ENCODE data around the gene GP2.

GP2 gene

GRCh38 chr16:20265019-20265418, 62.3 kb downstream of the GP2 start:
- intact Hi-C loops (cut with micrococcal nuclease): no loop called here
- no peaks in the 10 kb centered on the region for H3K9me3 Mint-ChIP-seq
- no peaks in the 10 kb centered on the region for H3K36me3 Mint-ChIP-seq (ENCODE audit: low read depth)
- peaks cover 3% of the 10 kb centered on the region for H3K27me3 Mint-ChIP-seq
- no peak overlapping the region for H3K4me3 Mint-ChIP-seq
- peaks cover under 1% of the 10 kb centered on the region for H3K4me1 Mint-ChIP-seq (ENCODE audit: low read depth)
- H3K27ac Mint-ChIP-seq: no peak overlapping the region

DNA sequence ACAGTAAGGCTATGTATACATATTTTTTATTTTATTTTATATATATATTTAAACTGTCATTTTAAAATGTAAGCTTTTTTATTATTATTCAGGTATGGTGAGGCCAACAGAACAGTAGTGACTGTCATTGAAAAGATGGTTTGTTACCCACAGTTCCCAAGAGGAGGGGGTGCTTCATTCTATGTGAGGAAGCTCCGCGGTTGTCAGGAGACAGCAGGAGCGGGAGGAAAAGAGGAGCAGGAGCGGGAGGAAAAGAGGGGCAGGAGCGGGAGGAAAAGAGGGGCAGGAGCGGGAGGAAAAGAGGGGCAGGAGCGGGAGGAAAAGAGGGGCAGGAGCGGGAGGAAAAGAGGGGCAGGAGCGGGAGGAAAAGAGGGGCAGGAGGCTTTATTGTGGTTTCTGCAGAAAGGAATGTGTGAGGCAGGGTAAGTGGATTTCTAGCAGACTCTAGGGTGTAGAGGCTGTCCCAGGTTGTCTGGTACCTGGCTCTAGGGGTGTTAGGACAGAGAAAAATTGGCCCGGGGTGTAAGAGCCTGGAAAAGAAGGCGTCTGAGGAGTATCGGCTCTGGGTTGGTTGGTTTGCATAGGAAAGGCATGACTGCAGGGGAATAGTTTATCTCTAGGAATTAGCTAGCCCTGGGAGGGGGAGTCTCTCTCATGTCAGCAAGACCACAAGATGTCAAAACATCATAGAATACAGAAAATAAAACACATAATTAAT, 64.0 kb downstream of the GP2 start:
- no peaks in the 10 kb centered on the region for H3K36me3 Mint-ChIP-seq (ENCODE audit: low read depth)
- H3K9me3 Mint-ChIP-seq: no peaks in the 10 kb centered on the region
- no peak overlapping the region for H3K27ac Mint-ChIP-seq
- H3K4me3 Mint-ChIP-seq: no peak overlapping the region
- intact Hi-C loops (cut with micrococcal nuclease): no loop called here
- H3K27me3 Mint-ChIP-seq: peaks cover 3% of the 10 kb centered on the region
- peaks cover 6% of the 10 kb centered on the region for H3K4me1 Mint-ChIP-seq (ENCODE audit: low read depth)

- peaks cover 3% of the 10 kb centered on the region for H3K27me3 Mint-ChIP-seq
- H3K4me1 Mint-ChIP-seq (ENCODE audit: low read depth): peaks cover 6% of the 10 kb centered on the region
- H3K36me3 Mint-ChIP-seq (ENCODE audit: low read depth): no peaks in the 10 kb centered on the region
- no peak overlapping the region for H3K4me3 Mint-ChIP-seq
- H3K9me3 Mint-ChIP-seq: no peaks in the 10 kb centered on the region
- no peak overlapping the region for H3K27ac Mint-ChIP-seq
- intact Hi-C loops (cut with micrococcal nuclease): no loop called here
Observed at GRCh38 chr16:20262248-20262647, 65.1 kb downstream of the GP2 start.

- Mint-ChIP-seq H3K4me3 (no peak overlapping the region), H3K9me3 (no peaks in the 10 kb centered on the region), H3K4me1 (ENCODE audit: low read depth) (peaks cover 6% of the 10 kb centered on the region), H3K27me3 (peaks cover 3% of the 10 kb centered on the region), H3K27ac (no peak overlapping the region), H3K36me3 (ENCODE audit: low read depth) (no peaks in the 10 kb centered on the region)
- intact Hi-C loops (cut with micrococcal nuclease): no loop called here
Observed at GRCh38 chr16:20260215-20261009, 66.9 kb downstream of the GP2 start.
